GM12878 (cell line): Measurements from ENCODE around the gene KIF2C. TPM values are rescaled to one million over a fixed set of nuclear protein-coding genes. Genes with fewer than 3 reads are reported as not detected.
A peak's percentile ranks its signal among the peaks of the same experiment; 100 is the strongest.

Experiments used
- BACH1 ChIP-seq: fragments of 450-650 bp; IDR thresholded peaks from 2 replicates; pipeline ENCODE4 v1.6.1; 2017; ENCODE audit warnings: mild to moderate bottlenecking, borderline replicate concordance
- BMI1 ChIP-seq: fragments of 450-650 bp; IDR thresholded peaks from 2 replicates; pipeline ENCODE4 v1.6.1; 2016; ENCODE audit warnings: mild to moderate bottlenecking, moderate library complexity, borderline replicate concordance
- CBFB ChIP-seq: IDR thresholded peaks from 2 replicates; pipeline ENCODE4 v1.6.1; 2016; ENCODE audit warnings: antibody characterized with exemption, low read depth
- CREB1 ChIP-seq: IDR thresholded peaks from 2 replicates; pipeline ENCODE4 v1.6.1; 2012; ENCODE audit warnings: low read depth, mild to moderate bottlenecking, inconsistent platforms
- HDAC2 ChIP-seq: fragments of 200-600 bp; sonication (generic); IDR thresholded peaks from 2 replicates; pipeline ENCODE4 v1.6.1; 2017
- MEF2A ChIP-seq: IDR thresholded peaks from 2 replicates; pipeline ENCODE4 v1.6.1; 2011; ENCODE audit warnings: low read depth, mild to moderate bottlenecking, low read length, moderate library complexity; ENCODE audit not compliant: insufficient read depth
- SP1 ChIP-seq: IDR thresholded peaks from one replicate; pipeline ENCODE4 v1.6.1; 2011; ENCODE audit warnings: low read depth, low read length
- SUPT20H ChIP-seq: IDR thresholded peaks from 2 replicates; pipeline ENCODE4 v1.6.1; 2011; ENCODE audit warnings: low read depth, mild to moderate bottlenecking, low read length, moderate library complexity, borderline replicate concordance; ENCODE audit not compliant: control insufficient read depth
- TCF3 ChIP-seq: IDR thresholded peaks from 2 replicates; pipeline ENCODE4 v1.6.1; 2012; ENCODE audit warnings: low read depth, mild to moderate bottlenecking, low read length, borderline replicate concordance; ENCODE audit not compliant: insufficient read depth
- polyA plus RNA-seq, 11 experiments: library from polyadenylated mRNA; depleted of rRNA in 4 of 11; unstranded in 6 of 11; stranded (reverse) in 5 of 11; fragments of >200 nt; fragmentation: Nextera tagmentation in 4 of 11; fragmentation: Illumina TruSeq in 1 of 11; extraction: Ambion mirVana in 4 of 11; extraction: Trizol in 1 of 11; gene quantifications; 1 replicate in 1 of 11; 2 replicates in 10 of 11; pipeline versions ENCODE4 v1.2.1 to v1.2.3, GENCODE V29; 2011 to 2016; ENCODE audit warnings: inconsistent platforms in 2 of 11, missing spikeins in 2 of 11, low read depth in 1 of 11
- total RNA-seq, 4 experiments: library from RNA; depleted of rRNA in 3 of 4; stranded (reverse); fragments of >200 nt in 3 of 4; fragmentation: Illumina TruSeq in 1 of 4; extraction: Trizol in 1 of 4; gene quantifications; 2 replicates each; pipeline versions ENCODE4 v1.2.1 to v1.2.3, GENCODE V29; 2013 to 2021
- TF ChIP-seq, protein P1 (sequence below): fragments of 450-650 bp; IDR thresholded peaks from 2 replicates; pipeline ENCODE4 v1.6.1; 2016; ENCODE audit warnings: mild to moderate bottlenecking, moderate library complexity, borderline replicate concordance
- TF ChIP-seq, protein P2 (sequence below): fragments of 450-650 bp; IDR thresholded peaks from 2 replicates; pipeline ENCODE4 v1.6.1; 2017; ENCODE audit warnings: mild to moderate bottlenecking
- TF ChIP-seq, protein P3 (sequence below): fragments of 450-650 bp; IDR thresholded peaks from 2 replicates; pipeline ENCODE4 v1.6.1; 2017; ENCODE audit warnings: mild to moderate bottlenecking, moderate library complexity
- TF ChIP-seq, protein P4 (sequence below): fragments of 450-650 bp; IDR thresholded peaks from 2 replicates; pipeline ENCODE4 v1.6.1; 2017; ENCODE audit warnings: antibody characterized with exemption, mild to moderate bottlenecking, moderate library complexity
- TF ChIP-seq, protein P5 (sequence below): IDR thresholded peaks from 2 replicates; pipeline ENCODE4 v1.6.1; 2011; ENCODE audit warnings: borderline replicate concordance, low read depth, mild to moderate bottlenecking, moderate library complexity, mixed read lengths, low read length; ENCODE audit not compliant: insufficient read depth; ENCODE audit errors: extremely low read length

The KIF2C gene
- total and polyA plus RNA-seq, 10 of the 15 experiments (the other 5 are each of a cell fraction or from before 2014, with no cell fraction given) = 42.3 to 104 (median 83.8) TPM

DNA sequence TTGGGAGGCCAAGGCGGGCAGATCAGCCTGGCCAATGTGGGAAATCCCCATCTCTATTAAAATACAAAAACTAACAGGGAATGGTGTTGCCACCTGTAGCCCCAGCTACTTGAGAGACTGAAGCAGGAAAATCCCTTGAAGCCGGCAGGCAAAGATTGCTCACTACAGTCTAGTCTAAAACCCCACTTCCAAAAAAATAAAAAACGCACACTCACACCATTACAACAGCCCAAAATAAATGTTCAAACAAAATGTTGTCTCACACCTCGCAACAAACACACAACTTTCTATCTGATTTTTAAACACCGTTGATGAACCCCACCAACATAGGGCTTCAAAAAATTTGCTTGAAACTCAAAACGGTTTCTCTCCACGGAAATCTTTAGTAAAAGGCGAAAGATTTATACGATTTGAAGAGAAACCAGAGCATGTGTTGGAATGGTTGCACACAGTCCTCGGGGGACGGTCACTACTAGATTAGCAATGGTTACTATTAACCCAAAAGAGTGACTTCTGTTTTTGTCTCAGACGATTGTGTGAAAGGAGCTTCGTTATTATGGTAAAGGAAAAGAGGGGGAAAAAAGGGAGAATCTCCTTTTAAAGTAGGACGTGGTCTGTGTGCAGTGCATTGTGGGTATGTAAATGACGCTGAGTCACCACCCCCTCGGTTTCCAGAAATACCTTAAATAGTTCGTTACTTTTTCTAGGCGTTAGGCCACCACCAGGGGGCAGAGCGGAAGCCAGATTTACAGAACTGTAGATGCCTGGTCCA is 8.7 kb upstream of the KIF2C start, which contains the start of gene RNU5D-1 (continued):
- TF ChIP-seq, protein P1, sequence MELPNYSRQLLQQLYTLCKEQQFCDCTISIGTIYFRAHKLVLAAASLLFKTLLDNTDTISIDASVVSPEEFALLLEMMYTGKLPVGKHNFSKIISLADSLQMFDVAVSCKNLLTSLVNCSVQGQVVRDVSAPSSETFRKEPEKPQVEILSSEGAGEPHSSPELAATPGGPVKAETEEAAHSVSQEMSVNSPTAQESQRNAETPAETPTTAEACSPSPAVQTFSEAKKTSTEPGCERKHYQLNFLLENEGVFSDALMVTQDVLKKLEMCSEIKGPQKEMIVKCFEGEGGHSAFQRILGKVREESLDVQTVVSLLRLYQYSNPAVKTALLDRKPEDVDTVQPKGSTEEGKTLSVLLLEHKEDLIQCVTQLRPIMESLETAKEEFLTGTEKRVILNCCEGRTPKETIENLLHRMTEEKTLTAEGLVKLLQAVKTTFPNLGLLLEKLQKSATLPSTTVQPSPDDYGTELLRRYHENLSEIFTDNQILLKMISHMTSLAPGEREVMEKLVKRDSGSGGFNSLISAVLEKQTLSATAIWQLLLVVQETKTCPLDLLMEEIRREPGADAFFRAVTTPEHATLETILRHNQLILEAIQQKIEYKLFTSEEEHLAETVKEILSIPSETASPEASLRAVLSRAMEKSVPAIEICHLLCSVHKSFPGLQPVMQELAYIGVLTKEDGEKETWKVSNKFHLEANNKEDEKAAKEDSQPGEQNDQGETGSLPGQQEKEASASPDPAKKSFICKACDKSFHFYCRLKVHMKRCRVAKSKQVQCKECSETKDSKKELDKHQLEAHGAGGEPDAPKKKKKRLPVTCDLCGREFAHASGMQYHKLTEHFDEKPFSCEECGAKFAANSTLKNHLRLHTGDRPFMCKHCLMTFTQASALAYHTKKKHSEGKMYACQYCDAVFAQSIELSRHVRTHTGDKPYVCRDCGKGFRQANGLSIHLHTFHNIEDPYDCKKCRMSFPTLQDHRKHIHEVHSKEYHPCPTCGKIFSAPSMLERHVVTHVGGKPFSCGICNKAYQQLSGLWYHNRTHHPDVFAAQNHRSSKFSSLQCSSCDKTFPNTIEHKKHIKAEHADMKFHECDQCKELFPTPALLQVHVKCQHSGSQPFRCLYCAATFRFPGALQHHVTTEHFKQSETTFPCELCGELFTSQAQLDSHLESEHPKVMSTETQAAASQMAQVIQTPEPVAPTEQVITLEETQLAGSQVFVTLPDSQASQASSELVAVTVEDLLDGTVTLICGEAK = no peak
- TF ChIP-seq, protein P2, sequence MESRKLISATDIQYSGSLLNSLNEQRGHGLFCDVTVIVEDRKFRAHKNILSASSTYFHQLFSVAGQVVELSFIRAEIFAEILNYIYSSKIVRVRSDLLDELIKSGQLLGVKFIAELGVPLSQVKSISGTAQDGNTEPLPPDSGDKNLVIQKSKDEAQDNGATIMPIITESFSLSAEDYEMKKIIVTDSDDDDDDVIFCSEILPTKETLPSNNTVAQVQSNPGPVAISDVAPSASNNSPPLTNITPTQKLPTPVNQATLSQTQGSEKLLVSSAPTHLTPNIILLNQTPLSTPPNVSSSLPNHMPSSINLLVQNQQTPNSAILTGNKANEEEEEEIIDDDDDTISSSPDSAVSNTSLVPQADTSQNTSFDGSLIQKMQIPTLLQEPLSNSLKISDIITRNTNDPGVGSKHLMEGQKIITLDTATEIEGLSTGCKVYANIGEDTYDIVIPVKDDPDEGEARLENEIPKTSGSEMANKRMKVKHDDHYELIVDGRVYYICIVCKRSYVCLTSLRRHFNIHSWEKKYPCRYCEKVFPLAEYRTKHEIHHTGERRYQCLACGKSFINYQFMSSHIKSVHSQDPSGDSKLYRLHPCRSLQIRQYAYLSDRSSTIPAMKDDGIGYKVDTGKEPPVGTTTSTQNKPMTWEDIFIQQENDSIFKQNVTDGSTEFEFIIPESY = no peak
- TF ChIP-seq CBFB = peak; percentile 100
- peak; percentile 97 for TF ChIP-seq BMI1
- peak; percentile 60 for TF ChIP-seq SP1
- TF ChIP-seq, protein P3, sequence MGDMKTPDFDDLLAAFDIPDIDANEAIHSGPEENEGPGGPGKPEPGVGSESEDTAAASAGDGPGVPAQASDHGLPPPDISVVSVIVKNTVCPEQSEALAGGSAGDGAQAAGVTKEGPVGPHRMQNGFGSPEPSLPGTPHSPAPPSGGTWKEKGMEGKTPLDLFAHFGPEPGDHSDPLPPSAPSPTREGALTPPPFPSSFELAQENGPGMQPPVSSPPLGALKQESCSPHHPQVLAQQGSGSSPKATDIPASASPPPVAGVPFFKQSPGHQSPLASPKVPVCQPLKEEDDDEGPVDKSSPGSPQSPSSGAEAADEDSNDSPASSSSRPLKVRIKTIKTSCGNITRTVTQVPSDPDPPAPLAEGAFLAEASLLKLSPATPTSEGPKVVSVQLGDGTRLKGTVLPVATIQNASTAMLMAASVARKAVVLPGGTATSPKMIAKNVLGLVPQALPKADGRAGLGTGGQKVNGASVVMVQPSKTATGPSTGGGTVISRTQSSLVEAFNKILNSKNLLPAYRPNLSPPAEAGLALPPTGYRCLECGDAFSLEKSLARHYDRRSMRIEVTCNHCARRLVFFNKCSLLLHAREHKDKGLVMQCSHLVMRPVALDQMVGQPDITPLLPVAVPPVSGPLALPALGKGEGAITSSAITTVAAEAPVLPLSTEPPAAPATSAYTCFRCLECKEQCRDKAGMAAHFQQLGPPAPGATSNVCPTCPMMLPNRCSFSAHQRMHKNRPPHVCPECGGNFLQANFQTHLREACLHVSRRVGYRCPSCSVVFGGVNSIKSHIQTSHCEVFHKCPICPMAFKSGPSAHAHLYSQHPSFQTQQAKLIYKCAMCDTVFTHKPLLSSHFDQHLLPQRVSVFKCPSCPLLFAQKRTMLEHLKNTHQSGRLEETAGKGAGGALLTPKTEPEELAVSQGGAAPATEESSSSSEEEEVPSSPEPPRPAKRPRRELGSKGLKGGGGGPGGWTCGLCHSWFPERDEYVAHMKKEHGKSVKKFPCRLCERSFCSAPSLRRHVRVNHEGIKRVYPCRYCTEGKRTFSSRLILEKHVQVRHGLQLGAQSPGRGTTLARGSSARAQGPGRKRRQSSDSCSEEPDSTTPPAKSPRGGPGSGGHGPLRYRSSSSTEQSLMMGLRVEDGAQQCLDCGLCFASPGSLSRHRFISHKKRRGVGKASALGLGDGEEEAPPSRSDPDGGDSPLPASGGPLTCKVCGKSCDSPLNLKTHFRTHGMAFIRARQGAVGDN = peak; percentile 98
- TF ChIP-seq SUPT20H = no peak
- peak; percentile 74 for TF ChIP-seq CREB1
- TF ChIP-seq, protein P4, sequence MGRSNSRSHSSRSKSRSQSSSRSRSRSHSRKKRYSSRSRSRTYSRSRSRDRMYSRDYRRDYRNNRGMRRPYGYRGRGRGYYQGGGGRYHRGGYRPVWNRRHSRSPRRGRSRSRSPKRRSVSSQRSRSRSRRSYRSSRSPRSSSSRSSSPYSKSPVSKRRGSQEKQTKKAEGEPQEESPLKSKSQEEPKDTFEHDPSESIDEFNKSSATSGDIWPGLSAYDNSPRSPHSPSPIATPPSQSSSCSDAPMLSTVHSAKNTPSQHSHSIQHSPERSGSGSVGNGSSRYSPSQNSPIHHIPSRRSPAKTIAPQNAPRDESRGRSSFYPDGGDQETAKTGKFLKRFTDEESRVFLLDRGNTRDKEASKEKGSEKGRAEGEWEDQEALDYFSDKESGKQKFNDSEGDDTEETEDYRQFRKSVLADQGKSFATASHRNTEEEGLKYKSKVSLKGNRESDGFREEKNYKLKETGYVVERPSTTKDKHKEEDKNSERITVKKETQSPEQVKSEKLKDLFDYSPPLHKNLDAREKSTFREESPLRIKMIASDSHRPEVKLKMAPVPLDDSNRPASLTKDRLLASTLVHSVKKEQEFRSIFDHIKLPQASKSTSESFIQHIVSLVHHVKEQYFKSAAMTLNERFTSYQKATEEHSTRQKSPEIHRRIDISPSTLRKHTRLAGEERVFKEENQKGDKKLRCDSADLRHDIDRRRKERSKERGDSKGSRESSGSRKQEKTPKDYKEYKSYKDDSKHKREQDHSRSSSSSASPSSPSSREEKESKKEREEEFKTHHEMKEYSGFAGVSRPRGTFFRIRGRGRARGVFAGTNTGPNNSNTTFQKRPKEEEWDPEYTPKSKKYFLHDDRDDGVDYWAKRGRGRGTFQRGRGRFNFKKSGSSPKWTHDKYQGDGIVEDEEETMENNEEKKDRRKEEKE = peak; percentile 72; the same call in 1 of the 2 replicates
- TF ChIP-seq MEF2A = peak; percentile 91; the same call in 1 of the 2 replicates
- TF ChIP-seq HDAC2 = no peak
- TF ChIP-seq TCF3 = peak; percentile 91; the same call in 1 of the 2 replicates
- TF ChIP-seq BACH1 = peak; percentile 99
- TF ChIP-seq, protein P5, sequence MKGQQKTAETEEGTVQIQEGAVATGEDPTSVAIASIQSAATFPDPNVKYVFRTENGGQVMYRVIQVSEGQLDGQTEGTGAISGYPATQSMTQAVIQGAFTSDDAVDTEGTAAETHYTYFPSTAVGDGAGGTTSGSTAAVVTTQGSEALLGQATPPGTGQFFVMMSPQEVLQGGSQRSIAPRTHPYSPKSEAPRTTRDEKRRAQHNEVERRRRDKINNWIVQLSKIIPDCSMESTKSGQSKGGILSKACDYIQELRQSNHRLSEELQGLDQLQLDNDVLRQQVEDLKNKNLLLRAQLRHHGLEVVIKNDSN = no peak
